ENCODE measurements around the gene UBE2V1. TPM values are rescaled to one million over a fixed set of nuclear protein-coding genes. Genes with fewer than 3 reads are reported as not detected.

Gene UBE2V1
- total and polyA plus RNA-seq, 2 of the 13 experiments (the other 11 are each of a cell fraction or from before 2014, with no cell fraction given): 81.3 to 132 TPM

DNA sequence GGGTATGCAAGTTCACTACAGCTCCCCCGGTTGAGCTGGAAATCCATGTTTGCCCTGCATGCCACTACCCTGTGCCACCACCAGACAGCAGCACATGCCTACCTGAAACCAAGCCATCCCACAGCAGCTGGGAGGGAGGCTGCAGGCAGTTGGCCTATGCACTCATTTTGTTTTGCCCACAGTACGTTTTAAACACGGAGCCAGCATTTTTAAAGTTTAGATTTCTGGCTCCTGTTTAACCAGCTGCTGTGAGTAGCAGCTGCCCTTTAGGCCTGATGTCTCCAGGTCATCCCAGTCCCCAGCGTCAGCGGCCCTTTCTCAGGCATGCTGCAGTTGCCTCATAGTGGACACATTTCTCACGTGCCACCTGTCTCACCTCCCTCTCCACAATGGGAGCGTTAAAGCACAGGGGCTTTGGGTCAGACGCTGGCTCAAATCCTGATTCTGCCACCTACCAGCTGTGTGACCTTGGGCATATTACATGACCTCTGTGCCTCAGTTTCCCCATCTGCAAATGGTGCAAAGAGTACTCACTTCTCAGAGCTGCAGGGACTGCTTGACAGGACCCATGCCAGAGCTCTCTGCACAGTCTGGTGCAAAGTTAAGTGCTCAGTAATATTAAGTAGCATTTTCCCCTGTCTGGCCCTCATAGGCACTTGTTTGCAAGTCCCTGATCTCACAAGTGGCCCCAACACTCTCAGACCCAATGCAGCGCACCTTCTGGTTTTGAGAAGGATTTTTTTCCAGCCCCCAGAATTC lies 8.2 kb upstream of the UBE2V1 start (continued):
- TF ChIP-seq, protein P1, sequence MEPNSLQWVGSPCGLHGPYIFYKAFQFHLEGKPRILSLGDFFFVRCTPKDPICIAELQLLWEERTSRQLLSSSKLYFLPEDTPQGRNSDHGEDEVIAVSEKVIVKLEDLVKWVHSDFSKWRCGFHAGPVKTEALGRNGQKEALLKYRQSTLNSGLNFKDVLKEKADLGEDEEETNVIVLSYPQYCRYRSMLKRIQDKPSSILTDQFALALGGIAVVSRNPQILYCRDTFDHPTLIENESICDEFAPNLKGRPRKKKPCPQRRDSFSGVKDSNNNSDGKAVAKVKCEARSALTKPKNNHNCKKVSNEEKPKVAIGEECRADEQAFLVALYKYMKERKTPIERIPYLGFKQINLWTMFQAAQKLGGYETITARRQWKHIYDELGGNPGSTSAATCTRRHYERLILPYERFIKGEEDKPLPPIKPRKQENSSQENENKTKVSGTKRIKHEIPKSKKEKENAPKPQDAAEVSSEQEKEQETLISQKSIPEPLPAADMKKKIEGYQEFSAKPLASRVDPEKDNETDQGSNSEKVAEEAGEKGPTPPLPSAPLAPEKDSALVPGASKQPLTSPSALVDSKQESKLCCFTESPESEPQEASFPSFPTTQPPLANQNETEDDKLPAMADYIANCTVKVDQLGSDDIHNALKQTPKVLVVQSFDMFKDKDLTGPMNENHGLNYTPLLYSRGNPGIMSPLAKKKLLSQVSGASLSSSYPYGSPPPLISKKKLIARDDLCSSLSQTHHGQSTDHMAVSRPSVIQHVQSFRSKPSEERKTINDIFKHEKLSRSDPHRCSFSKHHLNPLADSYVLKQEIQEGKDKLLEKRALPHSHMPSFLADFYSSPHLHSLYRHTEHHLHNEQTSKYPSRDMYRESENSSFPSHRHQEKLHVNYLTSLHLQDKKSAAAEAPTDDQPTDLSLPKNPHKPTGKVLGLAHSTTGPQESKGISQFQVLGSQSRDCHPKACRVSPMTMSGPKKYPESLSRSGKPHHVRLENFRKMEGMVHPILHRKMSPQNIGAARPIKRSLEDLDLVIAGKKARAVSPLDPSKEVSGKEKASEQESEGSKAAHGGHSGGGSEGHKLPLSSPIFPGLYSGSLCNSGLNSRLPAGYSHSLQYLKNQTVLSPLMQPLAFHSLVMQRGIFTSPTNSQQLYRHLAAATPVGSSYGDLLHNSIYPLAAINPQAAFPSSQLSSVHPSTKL (CRISPR knock-in tag; IDR thresholded peaks at IDR 0.05): peak; percentile 36
- TF ChIP-seq ESRRA (CRISPR knock-in tag; IDR thresholded peaks at IDR 0.05; ENCODE audit: low read depth): peak; percentile 85; the same call in 1 of the 2 replicates
- peak; percentile 77 for TF ChIP-seq ZNF292 (CRISPR knock-in tag; IDR thresholded peaks at IDR 0.05; ENCODE audit: borderline replicate concordance, low read depth)
- TF ChIP-seq ZNF616 (CRISPR knock-in tag; IDR thresholded peaks at IDR 0.05; ENCODE audit: low read depth): no peak
- 0 out of 2 replicates have a peak, but pooled peaks have one; percentile 50 for TF ChIP-seq GTF2F1 (IDR thresholded peaks at IDR 0.05; ENCODE audit: low read length)
- peak; percentile 70 for TF ChIP-seq NCOA2 (CRISPR knock-in tag; IDR thresholded peaks at IDR 0.05)
- peak; percentile 42; the same call in 1 of the 2 replicates for TF ChIP-seq CREM (IDR thresholded peaks at IDR 0.05)
- no peak for TF ChIP-seq CREM (CRISPR knock-in tag; IDR thresholded peaks at IDR 0.05)
- TF ChIP-seq, protein P2, sequence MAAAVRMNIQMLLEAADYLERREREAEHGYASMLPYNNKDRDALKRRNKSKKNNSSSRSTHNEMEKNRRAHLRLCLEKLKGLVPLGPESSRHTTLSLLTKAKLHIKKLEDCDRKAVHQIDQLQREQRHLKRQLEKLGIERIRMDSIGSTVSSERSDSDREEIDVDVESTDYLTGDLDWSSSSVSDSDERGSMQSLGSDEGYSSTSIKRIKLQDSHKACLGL (CRISPR knock-in tag; IDR thresholded peaks at IDR 0.05): peak; percentile 68; the same call in 1 of the 2 replicates
- TF ChIP-seq ZNF780A (CRISPR knock-in tag; IDR thresholded peaks at IDR 0.05): no peak
- peak; percentile 74 for TF ChIP-seq ARNT2 (CRISPR knock-in tag; IDR thresholded peaks at IDR 0.05; ENCODE audit: low read depth)
- TF ChIP-seq HBP1 (CRISPR knock-in tag; IDR thresholded peaks at IDR 0.05; ENCODE audit: low read depth): 0 out of 2 replicates have a peak, but pooled peaks have one; percentile 57
- peak; percentile 68; the same call in 1 of the 2 replicates for TF ChIP-seq ZNF253 (CRISPR knock-in tag; IDR thresholded peaks at IDR 0.05; ENCODE audit: borderline replicate concordance)
- no peak for TF ChIP-seq IRF1 (CRISPR knock-in tag; IDR thresholded peaks at IDR 0.05; ENCODE audit: low read depth)
- TF ChIP-seq ZNF704 (CRISPR knock-in tag; IDR thresholded peaks at IDR 0.05; ENCODE audit: borderline replicate concordance): 0 out of 2 replicates have a peak, but pooled peaks have one; percentile 19
- no peak for TF ChIP-seq NFIC (IDR thresholded peaks at IDR 0.05; ENCODE audit: low read length)
- no peak for TF ChIP-seq ZNF841 (CRISPR knock-in tag; IDR thresholded peaks at IDR 0.05; ENCODE audit: borderline replicate concordance)
- TF ChIP-seq ZFP36L1 (CRISPR knock-in tag; IDR thresholded peaks at IDR 0.05): peak; percentile 68; the same call in 1 of the 2 replicates
- TF ChIP-seq, protein P3, sequence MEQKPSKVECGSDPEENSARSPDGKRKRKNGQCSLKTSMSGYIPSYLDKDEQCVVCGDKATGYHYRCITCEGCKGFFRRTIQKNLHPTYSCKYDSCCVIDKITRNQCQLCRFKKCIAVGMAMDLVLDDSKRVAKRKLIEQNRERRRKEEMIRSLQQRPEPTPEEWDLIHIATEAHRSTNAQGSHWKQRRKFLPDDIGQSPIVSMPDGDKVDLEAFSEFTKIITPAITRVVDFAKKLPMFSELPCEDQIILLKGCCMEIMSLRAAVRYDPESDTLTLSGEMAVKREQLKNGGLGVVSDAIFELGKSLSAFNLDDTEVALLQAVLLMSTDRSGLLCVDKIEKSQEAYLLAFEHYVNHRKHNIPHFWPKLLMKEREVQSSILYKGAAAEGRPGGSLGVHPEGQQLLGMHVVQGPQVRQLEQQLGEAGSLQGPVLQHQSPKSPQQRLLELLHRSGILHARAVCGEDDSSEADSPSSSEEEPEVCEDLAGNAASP (CRISPR knock-in tag; IDR thresholded peaks at IDR 0.05; ENCODE audit: borderline replicate concordance): 0 out of 2 replicates have a peak, but pooled peaks have one; percentile 49
